ENCODE measurements around the gene LAMP1.

LAMP1 gene

DNA sequence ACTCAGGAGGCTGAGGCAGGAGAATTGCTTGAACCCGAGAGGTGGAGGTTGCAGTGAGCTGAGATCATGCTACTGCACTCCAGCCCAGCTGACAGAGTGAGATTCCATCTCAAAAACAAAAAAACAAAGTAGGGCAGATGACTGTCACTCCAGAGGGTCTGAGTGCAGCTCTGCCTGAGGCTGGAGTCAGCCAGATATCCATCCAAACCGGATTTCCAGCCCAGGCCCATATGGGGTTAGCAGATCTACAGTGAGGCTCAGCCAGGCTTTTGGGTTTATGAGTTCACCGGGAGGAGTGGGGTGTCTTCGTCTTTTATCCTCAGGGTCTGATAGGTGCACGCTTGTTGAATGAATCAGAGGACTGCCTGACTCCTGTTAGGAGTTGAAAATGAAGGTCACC, 19.0 kb downstream of the LAMP1 start:
- peak overlapping the region; percentile 3; the same call in 1 of the 2 replicates for H3K27ac ChIP-seq
- TF ChIP-seq, protein P1, sequence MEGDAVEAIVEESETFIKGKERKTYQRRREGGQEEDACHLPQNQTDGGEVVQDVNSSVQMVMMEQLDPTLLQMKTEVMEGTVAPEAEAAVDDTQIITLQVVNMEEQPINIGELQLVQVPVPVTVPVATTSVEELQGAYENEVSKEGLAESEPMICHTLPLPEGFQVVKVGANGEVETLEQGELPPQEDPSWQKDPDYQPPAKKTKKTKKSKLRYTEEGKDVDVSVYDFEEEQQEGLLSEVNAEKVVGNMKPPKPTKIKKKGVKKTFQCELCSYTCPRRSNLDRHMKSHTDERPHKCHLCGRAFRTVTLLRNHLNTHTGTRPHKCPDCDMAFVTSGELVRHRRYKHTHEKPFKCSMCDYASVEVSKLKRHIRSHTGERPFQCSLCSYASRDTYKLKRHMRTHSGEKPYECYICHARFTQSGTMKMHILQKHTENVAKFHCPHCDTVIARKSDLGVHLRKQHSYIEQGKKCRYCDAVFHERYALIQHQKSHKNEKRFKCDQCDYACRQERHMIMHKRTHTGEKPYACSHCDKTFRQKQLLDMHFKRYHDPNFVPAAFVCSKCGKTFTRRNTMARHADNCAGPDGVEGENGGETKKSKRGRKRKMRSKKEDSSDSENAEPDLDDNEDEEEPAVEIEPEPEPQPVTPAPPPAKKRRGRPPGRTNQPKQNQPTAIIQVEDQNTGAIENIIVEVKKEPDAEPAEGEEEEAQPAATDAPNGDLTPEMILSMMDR (conservative IDR thresholded peaks at IDR 0.05) = no peak
- TF ChIP-seq ZFX (IDR thresholded peaks at IDR 0.05) = no peak

DNA sequence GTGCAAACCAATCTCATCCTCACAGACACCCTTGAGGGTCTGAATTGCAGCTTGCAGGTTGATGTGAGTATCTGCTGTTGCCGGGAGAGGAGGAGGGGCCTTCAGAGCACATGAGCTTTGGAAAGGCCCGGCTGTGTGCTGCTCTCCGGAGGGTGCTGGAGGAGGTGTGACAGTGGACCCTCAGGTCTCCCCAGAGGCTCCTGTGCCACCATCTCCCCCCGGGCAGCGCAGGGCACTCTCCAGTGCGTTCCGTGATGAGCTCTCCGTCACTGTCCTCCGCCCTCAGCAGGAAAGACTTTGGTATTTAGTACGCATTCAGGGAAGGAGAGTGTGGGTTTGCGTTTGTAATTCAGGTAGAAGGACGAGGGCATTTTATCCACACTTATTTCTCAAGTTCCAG, 20.0 kb downstream of the LAMP1 start:
- no peak overlapping the region for H3K27ac ChIP-seq
- no peak for TF ChIP-seq ZFX (IDR thresholded peaks at IDR 0.05)
- TF ChIP-seq, protein P1 (conservative IDR thresholded peaks at IDR 0.05) = no peak

DNA sequence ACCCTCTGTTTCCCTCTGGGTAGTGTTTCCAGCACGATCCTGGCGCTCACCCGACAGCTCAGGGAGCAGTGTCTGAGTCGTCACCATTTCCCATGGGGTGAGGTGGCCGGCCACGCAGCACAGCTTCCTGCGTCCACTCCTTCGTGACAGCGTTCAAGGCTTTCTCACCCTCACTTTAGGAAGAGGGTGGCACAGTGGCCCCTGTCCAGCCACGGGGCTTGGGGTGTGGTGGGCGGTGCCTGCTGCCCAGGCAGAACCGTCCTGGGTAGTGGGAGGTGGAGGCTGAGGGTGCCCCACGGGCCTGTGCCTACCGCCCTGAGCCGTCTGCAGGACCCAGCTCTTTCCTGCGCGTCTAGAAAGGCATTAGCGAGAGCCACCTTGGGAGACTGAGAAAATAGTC, 21.9 kb downstream of the LAMP1 start:
- TF ChIP-seq, protein P1 (conservative IDR thresholded peaks at IDR 0.05) = no peak
- TF ChIP-seq ZFX (IDR thresholded peaks at IDR 0.05) = no peak

DNA sequence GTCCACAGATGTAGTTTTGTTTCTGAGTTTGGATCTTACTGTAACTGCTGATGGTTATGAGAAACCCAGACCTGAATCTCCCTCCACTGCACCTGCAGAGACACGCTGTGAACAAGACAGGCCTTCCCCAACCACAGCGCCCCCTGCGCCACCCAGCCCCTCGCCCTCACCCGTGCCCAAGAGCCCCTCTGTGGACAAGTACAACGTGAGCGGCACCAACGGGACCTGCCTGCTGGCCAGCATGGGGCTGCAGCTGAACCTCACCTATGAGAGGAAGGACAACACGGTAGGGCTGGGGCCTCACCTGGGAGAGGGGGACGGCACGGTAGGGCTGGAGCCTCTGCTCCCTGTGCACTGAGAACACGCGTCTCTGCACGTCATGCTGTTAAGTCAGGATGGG, 22.3 kb downstream of the LAMP1 start:
- H3K27ac ChIP-seq = no peak overlapping the region
- TF ChIP-seq, protein P1 (conservative IDR thresholded peaks at IDR 0.05) = no peak
- no peak for TF ChIP-seq ZFX (IDR thresholded peaks at IDR 0.05)

More for the DNA sequence above, 21.9 kb downstream of the LAMP1 start:
- H3K27ac ChIP-seq = no peak overlapping the region

DNA sequence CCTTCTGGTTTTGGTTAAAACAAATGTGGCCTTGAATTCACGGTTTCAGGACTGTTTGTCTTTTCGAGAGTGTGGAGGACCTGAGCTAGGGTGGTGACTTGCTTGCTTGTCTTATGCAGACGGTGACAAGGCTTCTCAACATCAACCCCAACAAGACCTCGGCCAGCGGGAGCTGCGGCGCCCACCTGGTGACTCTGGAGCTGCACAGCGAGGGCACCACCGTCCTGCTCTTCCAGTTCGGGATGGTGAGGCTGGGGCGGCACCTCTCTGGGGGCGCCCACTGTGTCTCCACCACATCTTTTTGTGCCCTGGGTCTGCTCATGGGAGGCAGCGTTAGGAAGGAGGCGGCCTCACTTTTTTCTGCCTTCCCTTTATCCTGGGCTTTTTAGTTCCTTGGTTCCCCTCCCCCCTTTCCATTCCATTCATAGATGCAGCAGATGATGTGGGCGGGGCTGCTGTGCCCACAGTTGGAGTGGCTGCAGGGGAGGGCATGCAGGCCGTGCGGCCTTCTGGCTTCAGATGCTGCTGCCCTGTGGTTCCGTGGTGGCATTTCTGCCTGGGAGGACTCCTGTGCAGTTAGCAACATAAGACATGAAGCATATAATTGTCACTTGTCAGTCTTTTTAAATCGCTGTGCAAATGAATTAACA, 23.3 kb downstream of the LAMP1 start:
- no peak overlapping the region for H3K27ac ChIP-seq
- TF ChIP-seq, protein P1 (conservative IDR thresholded peaks at IDR 0.05) = no peak
- TF ChIP-seq ZFX (IDR thresholded peaks at IDR 0.05) = no peak

DNA sequence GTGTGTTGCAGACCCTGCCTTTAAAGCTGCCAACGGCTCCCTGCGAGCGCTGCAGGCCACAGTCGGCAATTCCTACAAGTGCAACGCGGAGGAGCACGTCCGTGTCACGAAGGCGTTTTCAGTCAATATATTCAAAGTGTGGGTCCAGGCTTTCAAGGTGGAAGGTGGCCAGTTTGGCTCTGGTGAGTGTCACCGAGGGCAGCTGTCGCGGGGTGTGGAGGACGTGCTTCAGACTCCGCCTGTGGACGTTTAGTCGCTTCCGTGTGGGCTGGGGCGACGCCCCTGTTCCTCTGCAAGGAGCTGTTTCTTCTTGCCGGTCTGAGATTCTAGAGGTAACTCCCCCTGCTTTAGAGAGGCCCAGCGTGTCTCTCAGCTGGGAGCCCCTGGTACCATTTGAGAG, 24.5 kb downstream of the LAMP1 start:
- no peak overlapping the region for H3K27ac ChIP-seq
- TF ChIP-seq, protein P1 (conservative IDR thresholded peaks at IDR 0.05) = no peak
- no peak for TF ChIP-seq ZFX (IDR thresholded peaks at IDR 0.05)

DNA sequence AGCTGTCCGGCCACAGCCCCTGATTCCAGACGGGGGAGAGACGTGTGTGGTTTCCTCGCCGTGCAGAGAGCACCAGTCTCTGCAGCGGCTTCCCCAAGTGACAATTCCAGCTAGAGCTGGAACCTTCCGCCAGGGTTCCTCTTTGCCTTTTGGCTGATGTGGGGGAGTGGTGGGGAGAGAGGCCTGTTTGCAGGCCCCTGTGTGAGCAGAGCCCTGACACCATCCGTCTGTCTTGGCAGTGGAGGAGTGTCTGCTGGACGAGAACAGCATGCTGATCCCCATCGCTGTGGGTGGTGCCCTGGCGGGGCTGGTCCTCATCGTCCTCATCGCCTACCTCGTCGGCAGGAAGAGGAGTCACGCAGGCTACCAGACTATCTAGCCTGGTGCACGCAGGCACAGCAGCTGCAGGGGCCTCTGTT, 25.0 kb downstream of the LAMP1 start:
- TF ChIP-seq, protein P1 (conservative IDR thresholded peaks at IDR 0.05) = no peak
- H3K27ac ChIP-seq = no peak overlapping the region

All from C4-2B (cell line).